H1 (cell line): ENCODE results near the gene ICA1. TPM values are rescaled to one million over a fixed set of nuclear protein-coding genes. Genes with fewer than 3 reads are reported as not detected.

Experiments
- PHF8 ChIP-seq: fragments of 200-600 bp; sonication (generic); conservative IDR thresholded peaks from 2 replicates; pipeline ENCODE4 v1.7.1; 2012; ENCODE audit warnings: low read depth, mild to moderate bottlenecking, inconsistent platforms, low read length, moderate library complexity
- RFX5 ChIP-seq: IDR thresholded peaks from 2 replicates; pipeline ENCODE4 v1.6.1; 2011; ENCODE audit warnings: low read depth, low read length, improper control_type of control experiment, borderline replicate concordance
- SRF ChIP-seq: IDR thresholded peaks from 2 replicates; pipeline ENCODE4 v1.6.1; 2011; ENCODE audit warnings: mild to moderate bottlenecking, low read depth, low read length, moderate library complexity
- TAF7 ChIP-seq: optimal IDR thresholded peaks from 2 replicates; pipeline ENCODE3; 2011; ENCODE audit warnings: low read depth, mild to moderate bottlenecking, inconsistent platforms, low read length, moderate library complexity, borderline replicate concordance
- YY1 ChIP-seq: IDR thresholded peaks from 2 replicates; pipeline ENCODE4 v1.6.1; 2011; ENCODE audit warnings: low read depth, mild to moderate bottlenecking, low read length
- polyA plus RNA-seq, 7 experiments: library from polyadenylated mRNA; depleted of rRNA in 3 of 7; stranded (reverse) in 5 of 7; unstranded in 2 of 7; fragments of >200 nt in 5 of 7; fragments of 200-250 nt in 2 of 7; gene quantifications; 1 replicate in 5 of 7; 2 replicates in 1 of 7; 4 replicates in 1 of 7; pipeline versions ENCODE4 v1.2.1 to v1.2.3, GENCODE V29; 2011 to 2013; ENCODE audit warnings: missing spikeins in 2 of 7, mixed read lengths in 2 of 7
- total RNA-seq: library from RNA; stranded (reverse); fragmentation: NEBNext Ultra II Directional; extraction: Animal tissue kit (Norgen Biotek cat#: 25700); gene quantifications from 2 replicates; pipeline ENCODE4 v1.2.1, GENCODE V29; 2021
- TF ChIP-seq, protein P1 (sequence below): fragments of 300-600 bp; sonication (generic); IDR thresholded peaks from 2 replicates; pipeline ENCODE4 v1.7.1; 2012; ENCODE audit warnings: low read length, moderate library complexity, mild to moderate bottlenecking, inconsistent platforms; ENCODE audit not compliant: insufficient replicate concordance
- TF ChIP-seq, protein P2 (sequence below): IDR thresholded peaks from 2 replicates; pipeline ENCODE4 v1.6.1; 2012; ENCODE audit warnings: inconsistent platforms
- TF ChIP-seq, protein P3 (sequence below), 3 experiments: IDR thresholded peaks; 1 replicate in 2 of 3; 2 replicates in 1 of 3; pipeline versions ENCODE4 v1.5.1 to v1.6.1; 2011; ENCODE audit warnings: low read length in 3 of 3, mild to moderate bottlenecking in 3 of 3, inconsistent platforms in 2 of 3, low read depth in 1 of 3, moderate library complexity in 1 of 3; ENCODE audit not compliant: insufficient read depth in 1 of 3; ENCODE audit errors: control extremely low read depth in 1 of 3

The ICA1 gene
- total and polyA plus RNA-seq, 2 of the 8 experiments (the other 6 are each of a cell fraction or from before 2014, with no cell fraction given), result 14.9 to 37.1 TPM

DNA sequence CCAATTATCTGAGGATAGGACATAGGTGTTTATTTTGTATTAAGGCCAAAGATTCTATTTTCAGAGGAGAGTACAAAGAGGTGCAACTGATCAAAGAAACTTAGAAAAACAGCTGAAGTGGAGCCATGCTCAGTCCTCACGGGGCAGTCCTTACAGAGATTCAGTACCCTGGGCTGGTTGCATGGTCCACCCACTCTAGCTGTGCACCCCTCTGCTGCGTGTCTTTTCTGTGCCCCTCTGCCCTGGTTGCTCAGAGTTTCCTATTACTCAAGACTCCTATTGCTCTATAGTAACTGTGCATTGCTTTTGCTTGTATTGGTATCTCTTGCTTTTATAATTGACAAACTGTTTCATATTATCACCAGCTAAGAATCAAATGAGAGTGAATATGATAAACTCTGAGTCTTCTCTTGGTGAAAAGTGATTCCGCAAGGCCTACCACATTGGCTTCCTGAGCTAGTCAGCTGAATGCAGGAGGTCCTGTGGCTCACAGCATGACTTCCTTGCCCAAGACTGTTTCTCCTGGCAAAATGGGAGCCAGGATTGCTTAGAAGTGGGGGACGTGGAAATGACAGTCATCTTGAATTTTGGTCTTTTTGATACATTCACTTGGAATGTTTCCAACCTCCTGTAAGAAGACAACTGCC lies 156.4 kb downstream of the ICA1 start (continued):
- TF ChIP-seq, protein P1, sequence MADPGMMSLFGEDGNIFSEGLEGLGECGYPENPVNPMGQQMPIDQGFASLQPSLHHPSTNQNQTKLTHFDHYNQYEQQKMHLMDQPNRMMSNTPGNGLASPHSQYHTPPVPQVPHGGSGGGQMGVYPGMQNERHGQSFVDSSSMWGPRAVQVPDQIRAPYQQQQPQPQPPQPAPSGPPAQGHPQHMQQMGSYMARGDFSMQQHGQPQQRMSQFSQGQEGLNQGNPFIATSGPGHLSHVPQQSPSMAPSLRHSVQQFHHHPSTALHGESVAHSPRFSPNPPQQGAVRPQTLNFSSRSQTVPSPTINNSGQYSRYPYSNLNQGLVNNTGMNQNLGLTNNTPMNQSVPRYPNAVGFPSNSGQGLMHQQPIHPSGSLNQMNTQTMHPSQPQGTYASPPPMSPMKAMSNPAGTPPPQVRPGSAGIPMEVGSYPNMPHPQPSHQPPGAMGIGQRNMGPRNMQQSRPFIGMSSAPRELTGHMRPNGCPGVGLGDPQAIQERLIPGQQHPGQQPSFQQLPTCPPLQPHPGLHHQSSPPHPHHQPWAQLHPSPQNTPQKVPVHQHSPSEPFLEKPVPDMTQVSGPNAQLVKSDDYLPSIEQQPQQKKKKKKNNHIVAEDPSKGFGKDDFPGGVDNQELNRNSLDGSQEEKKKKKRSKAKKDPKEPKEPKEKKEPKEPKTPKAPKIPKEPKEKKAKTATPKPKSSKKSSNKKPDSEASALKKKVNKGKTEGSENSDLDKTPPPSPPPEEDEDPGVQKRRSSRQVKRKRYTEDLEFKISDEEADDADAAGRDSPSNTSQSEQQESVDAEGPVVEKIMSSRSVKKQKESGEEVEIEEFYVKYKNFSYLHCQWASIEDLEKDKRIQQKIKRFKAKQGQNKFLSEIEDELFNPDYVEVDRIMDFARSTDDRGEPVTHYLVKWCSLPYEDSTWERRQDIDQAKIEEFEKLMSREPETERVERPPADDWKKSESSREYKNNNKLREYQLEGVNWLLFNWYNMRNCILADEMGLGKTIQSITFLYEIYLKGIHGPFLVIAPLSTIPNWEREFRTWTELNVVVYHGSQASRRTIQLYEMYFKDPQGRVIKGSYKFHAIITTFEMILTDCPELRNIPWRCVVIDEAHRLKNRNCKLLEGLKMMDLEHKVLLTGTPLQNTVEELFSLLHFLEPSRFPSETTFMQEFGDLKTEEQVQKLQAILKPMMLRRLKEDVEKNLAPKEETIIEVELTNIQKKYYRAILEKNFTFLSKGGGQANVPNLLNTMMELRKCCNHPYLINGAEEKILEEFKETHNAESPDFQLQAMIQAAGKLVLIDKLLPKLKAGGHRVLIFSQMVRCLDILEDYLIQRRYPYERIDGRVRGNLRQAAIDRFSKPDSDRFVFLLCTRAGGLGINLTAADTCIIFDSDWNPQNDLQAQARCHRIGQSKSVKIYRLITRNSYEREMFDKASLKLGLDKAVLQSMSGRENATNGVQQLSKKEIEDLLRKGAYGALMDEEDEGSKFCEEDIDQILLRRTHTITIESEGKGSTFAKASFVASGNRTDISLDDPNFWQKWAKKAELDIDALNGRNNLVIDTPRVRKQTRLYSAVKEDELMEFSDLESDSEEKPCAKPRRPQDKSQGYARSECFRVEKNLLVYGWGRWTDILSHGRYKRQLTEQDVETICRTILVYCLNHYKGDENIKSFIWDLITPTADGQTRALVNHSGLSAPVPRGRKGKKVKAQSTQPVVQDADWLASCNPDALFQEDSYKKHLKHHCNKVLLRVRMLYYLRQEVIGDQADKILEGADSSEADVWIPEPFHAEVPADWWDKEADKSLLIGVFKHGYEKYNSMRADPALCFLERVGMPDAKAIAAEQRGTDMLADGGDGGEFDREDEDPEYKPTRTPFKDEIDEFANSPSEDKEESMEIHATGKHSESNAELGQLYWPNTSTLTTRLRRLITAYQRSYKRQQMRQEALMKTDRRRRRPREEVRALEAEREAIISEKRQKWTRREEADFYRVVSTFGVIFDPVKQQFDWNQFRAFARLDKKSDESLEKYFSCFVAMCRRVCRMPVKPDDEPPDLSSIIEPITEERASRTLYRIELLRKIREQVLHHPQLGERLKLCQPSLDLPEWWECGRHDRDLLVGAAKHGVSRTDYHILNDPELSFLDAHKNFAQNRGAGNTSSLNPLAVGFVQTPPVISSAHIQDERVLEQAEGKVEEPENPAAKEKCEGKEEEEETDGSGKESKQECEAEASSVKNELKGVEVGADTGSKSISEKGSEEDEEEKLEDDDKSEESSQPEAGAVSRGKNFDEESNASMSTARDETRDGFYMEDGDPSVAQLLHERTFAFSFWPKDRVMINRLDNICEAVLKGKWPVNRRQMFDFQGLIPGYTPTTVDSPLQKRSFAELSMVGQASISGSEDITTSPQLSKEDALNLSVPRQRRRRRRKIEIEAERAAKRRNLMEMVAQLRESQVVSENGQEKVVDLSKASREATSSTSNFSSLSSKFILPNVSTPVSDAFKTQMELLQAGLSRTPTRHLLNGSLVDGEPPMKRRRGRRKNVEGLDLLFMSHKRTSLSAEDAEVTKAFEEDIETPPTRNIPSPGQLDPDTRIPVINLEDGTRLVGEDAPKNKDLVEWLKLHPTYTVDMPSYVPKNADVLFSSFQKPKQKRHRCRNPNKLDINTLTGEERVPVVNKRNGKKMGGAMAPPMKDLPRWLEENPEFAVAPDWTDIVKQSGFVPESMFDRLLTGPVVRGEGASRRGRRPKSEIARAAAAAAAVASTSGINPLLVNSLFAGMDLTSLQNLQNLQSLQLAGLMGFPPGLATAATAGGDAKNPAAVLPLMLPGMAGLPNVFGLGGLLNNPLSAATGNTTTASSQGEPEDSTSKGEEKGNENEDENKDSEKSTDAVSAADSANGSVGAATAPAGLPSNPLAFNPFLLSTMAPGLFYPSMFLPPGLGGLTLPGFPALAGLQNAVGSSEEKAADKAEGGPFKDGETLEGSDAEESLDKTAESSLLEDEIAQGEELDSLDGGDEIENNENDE, result no peak
- TF ChIP-seq, protein P2, sequence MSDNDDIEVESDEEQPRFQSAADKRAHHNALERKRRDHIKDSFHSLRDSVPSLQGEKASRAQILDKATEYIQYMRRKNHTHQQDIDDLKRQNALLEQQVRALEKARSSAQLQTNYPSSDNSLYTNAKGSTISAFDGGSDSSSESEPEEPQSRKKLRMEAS, result no peak
- TF ChIP-seq SRF (no peak), YY1 (no peak), PHF8 (no peak), RFX5 (no peak), TAF7 (no peak)
- TF ChIP-seq, protein P3, sequence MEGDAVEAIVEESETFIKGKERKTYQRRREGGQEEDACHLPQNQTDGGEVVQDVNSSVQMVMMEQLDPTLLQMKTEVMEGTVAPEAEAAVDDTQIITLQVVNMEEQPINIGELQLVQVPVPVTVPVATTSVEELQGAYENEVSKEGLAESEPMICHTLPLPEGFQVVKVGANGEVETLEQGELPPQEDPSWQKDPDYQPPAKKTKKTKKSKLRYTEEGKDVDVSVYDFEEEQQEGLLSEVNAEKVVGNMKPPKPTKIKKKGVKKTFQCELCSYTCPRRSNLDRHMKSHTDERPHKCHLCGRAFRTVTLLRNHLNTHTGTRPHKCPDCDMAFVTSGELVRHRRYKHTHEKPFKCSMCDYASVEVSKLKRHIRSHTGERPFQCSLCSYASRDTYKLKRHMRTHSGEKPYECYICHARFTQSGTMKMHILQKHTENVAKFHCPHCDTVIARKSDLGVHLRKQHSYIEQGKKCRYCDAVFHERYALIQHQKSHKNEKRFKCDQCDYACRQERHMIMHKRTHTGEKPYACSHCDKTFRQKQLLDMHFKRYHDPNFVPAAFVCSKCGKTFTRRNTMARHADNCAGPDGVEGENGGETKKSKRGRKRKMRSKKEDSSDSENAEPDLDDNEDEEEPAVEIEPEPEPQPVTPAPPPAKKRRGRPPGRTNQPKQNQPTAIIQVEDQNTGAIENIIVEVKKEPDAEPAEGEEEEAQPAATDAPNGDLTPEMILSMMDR (IDR thresholded peaks at IDR 0.05; ENCODE audit: control extremely low read depth in 1 of 3, insufficient read depth in 1 of 3, low read depth in 1 of 3, low read length in 3 of 3), result no peak
